MV-4-11 (cell line): ENCODE data around the gene RNASEH2A.

Source experiments
- DNase-seq: peaks from one replicate; lab custom pipeline; 2025; lab: John Stamatoyannopoulos, UW

The RNASEH2A gene

GRCh38 chr19:12806242-12807081, at the start of gene RNASEH2A:
RNASEH2A (plus strand) TSS chr19:12806584; CDS start chr19:12806674, 90 bp downstream.
- DNase-seq: peak; percentile 90

GRCh38 chr19:12757544-12758274, 48.7 kb upstream of the RNASEH2A start:
- peak; percentile 61 for DNase-seq

- DNase-seq: no peak
Measured at GRCh38 chr19:12759686-12760085, 46.7 kb upstream of the RNASEH2A start.

- DNase-seq: no peak
Measured at GRCh38 chr19:12763100-12763499, 43.3 kb upstream of the RNASEH2A start.

- no peak for DNase-seq
Measured at GRCh38 chr19:12764698-12765097, 41.7 kb upstream of the RNASEH2A start.

- DNase-seq: no peak
Measured at GRCh38 chr19:12766051-12766521, 40.3 kb upstream of the RNASEH2A start.

GRCh38 chr19:12767150-12767549, 39.2 kb upstream of the RNASEH2A start:
- DNase-seq: no peak

GRCh38 chr19:12767666-12768065, 38.7 kb upstream of the RNASEH2A start:
- DNase-seq: no peak

- DNase-seq: no peak
Measured at GRCh38 chr19:12769689-12770088, 36.7 kb upstream of the RNASEH2A start.

- no peak for DNase-seq
Measured at GRCh38 chr19:12770922-12771321, 35.5 kb upstream of the RNASEH2A start.

- no peak for DNase-seq
Measured at GRCh38 chr19:12772323-12772722, 34.1 kb upstream of the RNASEH2A start.

GRCh38 chr19:12773571-12773970, 32.8 kb upstream of the RNASEH2A start:
- DNase-seq: peak; percentile 56

GRCh38 chr19:12774588-12775555, 31.5 kb upstream of the RNASEH2A start, which contains the start of gene HOOK2:
HOOK2 (minus strand) TSS chr19:12775552; CDS start chr19:12775449, 103 bp downstream.
- no peak for DNase-seq

GRCh38 chr19:12777217-12778016, 29.0 kb upstream of the RNASEH2A start:
- DNase-seq: peak; percentile 73

- DNase-seq: peak; percentile 64
Measured at GRCh38 chr19:12778017-12778904, 28.1 kb upstream of the RNASEH2A start.

- no peak for DNase-seq
Measured at GRCh38 chr19:12778905-12779161, 27.6 kb upstream of the RNASEH2A start.

- peak; percentile 63 for DNase-seq
Measured at GRCh38 chr19:12779162-12779993, 27.0 kb upstream of the RNASEH2A start.

GRCh38 chr19:12782174-12782423, 24.3 kb upstream of the RNASEH2A start:
- no peak for DNase-seq
